Measurements from ENCODE around the gene AP4E1.

DNA sequence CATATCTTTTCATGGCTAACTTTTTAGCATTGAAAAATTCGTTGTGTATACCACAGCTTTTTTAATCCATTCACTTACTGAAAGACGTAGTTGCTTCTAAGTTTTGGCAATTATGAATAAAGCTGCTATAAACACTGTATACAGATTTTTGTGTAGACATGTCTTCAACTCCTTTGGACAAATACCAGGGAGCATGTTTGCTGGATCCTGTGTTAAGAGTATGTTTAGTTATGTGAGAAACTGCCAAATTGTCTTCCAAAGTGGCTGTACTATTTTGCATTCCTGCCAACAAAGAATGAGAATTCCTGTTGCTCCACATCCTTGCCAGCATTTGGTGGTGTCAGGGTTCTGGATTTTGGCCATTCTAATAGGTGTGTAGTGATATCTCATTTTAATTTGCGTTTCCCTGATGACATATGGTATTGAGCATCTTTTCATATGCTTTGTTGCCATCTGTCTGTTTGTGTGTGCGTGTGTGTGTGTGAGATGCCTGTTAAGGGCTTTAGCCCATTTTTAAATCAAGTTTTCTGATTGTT is 98.7 kb downstream of the AP4E1 start:
- TF ChIP-seq, protein P1, sequence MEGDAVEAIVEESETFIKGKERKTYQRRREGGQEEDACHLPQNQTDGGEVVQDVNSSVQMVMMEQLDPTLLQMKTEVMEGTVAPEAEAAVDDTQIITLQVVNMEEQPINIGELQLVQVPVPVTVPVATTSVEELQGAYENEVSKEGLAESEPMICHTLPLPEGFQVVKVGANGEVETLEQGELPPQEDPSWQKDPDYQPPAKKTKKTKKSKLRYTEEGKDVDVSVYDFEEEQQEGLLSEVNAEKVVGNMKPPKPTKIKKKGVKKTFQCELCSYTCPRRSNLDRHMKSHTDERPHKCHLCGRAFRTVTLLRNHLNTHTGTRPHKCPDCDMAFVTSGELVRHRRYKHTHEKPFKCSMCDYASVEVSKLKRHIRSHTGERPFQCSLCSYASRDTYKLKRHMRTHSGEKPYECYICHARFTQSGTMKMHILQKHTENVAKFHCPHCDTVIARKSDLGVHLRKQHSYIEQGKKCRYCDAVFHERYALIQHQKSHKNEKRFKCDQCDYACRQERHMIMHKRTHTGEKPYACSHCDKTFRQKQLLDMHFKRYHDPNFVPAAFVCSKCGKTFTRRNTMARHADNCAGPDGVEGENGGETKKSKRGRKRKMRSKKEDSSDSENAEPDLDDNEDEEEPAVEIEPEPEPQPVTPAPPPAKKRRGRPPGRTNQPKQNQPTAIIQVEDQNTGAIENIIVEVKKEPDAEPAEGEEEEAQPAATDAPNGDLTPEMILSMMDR (IDR thresholded peaks at IDR 0.05), result no peak
- no peak for TF ChIP-seq POLR2A (IDR thresholded peaks at IDR 0.05)

Measured in tibial nerve (tissue), 3 donors.